SU-DHL-6 (cell line): Measurements from ENCODE around the gene PCDH7.

Experiments used
- H2AFZ ChIP-seq: fragments of 200-600 bp; sonication (generic); 2 replicates; pipeline ENCODE4 v1.6.1; 2014; ENCODE audit warnings: low read depth, mild to moderate bottlenecking, moderate library complexity, mixed read lengths, antibody characterized with exemption, low read length; ENCODE audit not compliant: severe bottlenecking
- H3F3A ChIP-seq: fragments of 200-600 bp; shearing (Covaris generic); 2 replicates; pipeline ENCODE4 v1.6.0; 2016; ENCODE audit warnings: antibody characterized with exemption, mild to moderate bottlenecking; ENCODE audit not compliant: insufficient read depth
- H3K27ac ChIP-seq: fragments of 200-600 bp; sonication (generic); 2 replicates; pipeline ENCODE4 v1.5.1; 2016; ENCODE audit warnings: low read depth, mild to moderate bottlenecking, low read length, moderate library complexity, mixed read lengths
- H3K27me3 ChIP-seq: fragments of 200-600 bp; sonication (generic), shearing (Covaris generic); 2 replicates; pipeline ENCODE4 v1.6.0; 2014; ENCODE audit warnings: mild to moderate bottlenecking, low read length
- H3K36me3 ChIP-seq: fragments of 200-600 bp; sonication (generic); 2 replicates; pipeline ENCODE4 v1.6.1; 2014; ENCODE audit warnings: mild to moderate bottlenecking, low read length, mixed read lengths
- H3K4me2 ChIP-seq: fragments of 300-600, 200-600 bp; shearing (Covaris generic), sonication (generic); 2 replicates; pipeline ENCODE4 v1.6.0; 2014; ENCODE audit warnings: low read length, low read depth, mild to moderate bottlenecking; ENCODE audit not compliant: poor library complexity, severe bottlenecking
- H3K4me3 ChIP-seq: fragments of 200-600 bp; sonication (generic); 2 replicates; pipeline ENCODE4 v1.5.1; 2014; ENCODE audit warnings: antibody characterized with exemption, low read length, mild to moderate bottlenecking, mixed read lengths; ENCODE audit not compliant: insufficient read depth, poor library complexity, severe bottlenecking
- H3K79me2 ChIP-seq: fragments of 200-600 bp; sonication (generic); 2 replicates; pipeline ENCODE4 v1.6.1; 2014; ENCODE audit warnings: mild to moderate bottlenecking, low read length, moderate library complexity; ENCODE audit not compliant: insufficient read depth
- H3K9ac ChIP-seq: fragments of 200-600 bp; sonication (generic); 2 replicates; pipeline ENCODE4 v1.7.0; 2014; ENCODE audit warnings: mild to moderate bottlenecking, low read length
- H3K9me2 ChIP-seq: fragments of 200-600 bp; sonication (generic); replicated peaks from 2 replicates; pipeline ENCODE4 v1.6.1; 2014; ENCODE audit warnings: low read length; ENCODE audit not compliant: insufficient read depth
- H3K9me3 ChIP-seq: fragments of 200-600 bp; sonication (generic); 2 replicates; pipeline ENCODE4 v1.6.1; 2014; ENCODE audit warnings: low read length, mixed read lengths; ENCODE audit not compliant: insufficient read depth
- H4K20me1 ChIP-seq: fragments of 200-600 bp; sonication (generic); 2 replicates; pipeline ENCODE4 v1.6.1; 2014; ENCODE audit warnings: low read depth, mild to moderate bottlenecking, antibody characterized with exemption, low read length, moderate library complexity, mixed read lengths
- EZH2phosphoT487 ChIP-seq: fragments of 200-600 bp; sonication (generic), shearing (Covaris generic); conservative IDR thresholded peaks from 2 replicates; pipeline ENCODE4 v1.6.1; 2018; ENCODE audit warnings: mild to moderate bottlenecking, antibody characterized with exemption, low read length, moderate library complexity, mixed read lengths
- TF ChIP-seq, protein P1 (sequence below): fragments of 200-600 bp; sonication (generic); IDR thresholded peaks from one replicate; pipeline ENCODE4 v1.5.1; 2017; ENCODE audit warnings: antibody characterized with exemption, mild to moderate bottlenecking, low read length, moderate library complexity; ENCODE audit not compliant: insufficient read depth, poor library complexity, severe bottlenecking

Gene PCDH7

DNA sequence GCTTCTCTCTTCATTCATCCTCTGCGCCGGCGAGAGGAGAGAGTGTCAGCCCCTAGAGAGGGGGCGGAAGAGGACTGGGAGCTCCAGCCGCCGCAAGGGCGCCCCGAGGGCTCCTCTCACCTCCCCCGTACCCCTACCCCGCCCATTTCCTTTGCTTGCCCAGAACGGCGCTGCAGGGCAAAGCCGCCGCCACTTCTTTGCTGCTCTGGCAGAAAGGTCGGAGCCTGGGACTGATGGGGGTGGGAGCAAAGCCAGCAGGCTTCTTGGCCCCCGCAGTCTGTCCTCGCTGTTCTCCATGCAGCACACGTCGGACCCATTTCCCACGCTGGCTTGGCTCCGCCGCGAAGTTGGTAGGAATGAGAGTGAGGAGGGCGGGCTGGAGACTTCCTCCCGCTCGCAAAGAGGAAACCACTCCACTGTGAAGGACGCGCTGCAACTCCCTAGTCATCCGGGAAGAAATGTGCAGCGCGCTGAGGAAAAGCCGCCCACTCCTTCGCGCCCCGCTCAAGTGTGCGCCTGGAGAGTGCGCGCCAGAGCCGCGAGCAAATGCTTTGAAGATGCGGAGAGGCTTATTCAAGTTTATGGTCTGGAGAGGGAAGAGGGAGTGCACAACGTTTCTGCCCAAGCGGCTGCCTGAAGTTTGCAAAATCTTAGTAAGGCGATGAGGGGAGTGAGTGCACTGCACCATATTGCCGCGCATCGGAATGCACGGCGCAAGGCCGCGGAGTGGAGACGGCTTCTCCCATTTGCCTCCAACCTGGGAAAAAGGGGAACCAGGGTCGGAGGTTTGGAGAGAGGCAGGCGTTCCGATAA lies 2.8 kb upstream of the PCDH7 start:
- no peaks in the 10 kb centered on the region for H3F3A ChIP-seq
- no peak overlapping the region for H3K4me2 ChIP-seq
- H3K27ac ChIP-seq: no peak overlapping the region
- H3K9me3 ChIP-seq: no peaks in the 10 kb centered on the region
- no peaks in the 10 kb centered on the region for H3K79me2 ChIP-seq
- H2AFZ ChIP-seq: no peak overlapping the region
- TF ChIP-seq EZH2phosphoT487: no peak
- TF ChIP-seq, protein P1, sequence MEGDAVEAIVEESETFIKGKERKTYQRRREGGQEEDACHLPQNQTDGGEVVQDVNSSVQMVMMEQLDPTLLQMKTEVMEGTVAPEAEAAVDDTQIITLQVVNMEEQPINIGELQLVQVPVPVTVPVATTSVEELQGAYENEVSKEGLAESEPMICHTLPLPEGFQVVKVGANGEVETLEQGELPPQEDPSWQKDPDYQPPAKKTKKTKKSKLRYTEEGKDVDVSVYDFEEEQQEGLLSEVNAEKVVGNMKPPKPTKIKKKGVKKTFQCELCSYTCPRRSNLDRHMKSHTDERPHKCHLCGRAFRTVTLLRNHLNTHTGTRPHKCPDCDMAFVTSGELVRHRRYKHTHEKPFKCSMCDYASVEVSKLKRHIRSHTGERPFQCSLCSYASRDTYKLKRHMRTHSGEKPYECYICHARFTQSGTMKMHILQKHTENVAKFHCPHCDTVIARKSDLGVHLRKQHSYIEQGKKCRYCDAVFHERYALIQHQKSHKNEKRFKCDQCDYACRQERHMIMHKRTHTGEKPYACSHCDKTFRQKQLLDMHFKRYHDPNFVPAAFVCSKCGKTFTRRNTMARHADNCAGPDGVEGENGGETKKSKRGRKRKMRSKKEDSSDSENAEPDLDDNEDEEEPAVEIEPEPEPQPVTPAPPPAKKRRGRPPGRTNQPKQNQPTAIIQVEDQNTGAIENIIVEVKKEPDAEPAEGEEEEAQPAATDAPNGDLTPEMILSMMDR: no peak
- H3K9ac ChIP-seq: no peak overlapping the region
- no peaks in the 10 kb centered on the region for H4K20me1 ChIP-seq
- no peaks in the 10 kb centered on the region for H3K27me3 ChIP-seq
- no peaks in the 10 kb centered on the region for H3K36me3 ChIP-seq
- H3K4me3 ChIP-seq: no peak overlapping the region
- no peaks in the 10 kb centered on the region for H3K9me2 ChIP-seq

DNA sequence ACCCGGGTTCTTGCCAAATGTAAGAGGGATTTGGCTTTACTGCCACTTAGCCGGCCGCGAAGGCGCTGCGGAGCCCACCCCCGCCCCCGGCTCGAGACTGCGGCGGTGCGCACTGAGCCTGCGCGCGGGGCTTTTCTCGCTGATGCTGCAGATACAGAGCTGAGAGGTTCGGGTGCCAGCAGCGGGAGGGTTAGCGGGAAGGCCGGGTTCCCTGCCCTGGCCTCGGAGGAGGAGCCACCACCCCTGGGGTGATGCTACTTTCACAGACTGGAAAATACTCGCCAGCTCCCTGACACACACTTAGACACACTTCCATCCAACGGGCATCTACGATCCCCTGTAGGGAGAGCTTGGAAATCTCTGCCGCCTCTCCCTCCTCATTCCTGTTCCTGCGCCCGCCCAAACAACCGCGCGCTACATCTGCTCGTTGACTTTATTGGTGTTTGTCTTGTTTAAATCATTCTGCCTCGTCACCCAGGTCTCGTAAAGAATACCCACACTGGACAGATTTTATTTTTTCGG lies 2.1 kb upstream of the PCDH7 start:
- Histone ChIP-seq H3K27ac (no peak overlapping the region), H3K9me3 (no peaks in the 10 kb centered on the region), H3K79me2 (no peaks in the 10 kb centered on the region), H3K4me2 (no peak overlapping the region), H4K20me1 (no peaks in the 10 kb centered on the region), H3K9me2 (no peaks in the 10 kb centered on the region), H3K9ac (no peak overlapping the region), H3K4me3 (no peak overlapping the region), H2AFZ (no peak overlapping the region), H3F3A (no peaks in the 10 kb centered on the region), H3K27me3 (no peaks in the 10 kb centered on the region), H3K36me3 (no peaks in the 10 kb centered on the region)
- TF ChIP-seq EZH2phosphoT487: no peak
- TF ChIP-seq, protein P1: no peak

DNA sequence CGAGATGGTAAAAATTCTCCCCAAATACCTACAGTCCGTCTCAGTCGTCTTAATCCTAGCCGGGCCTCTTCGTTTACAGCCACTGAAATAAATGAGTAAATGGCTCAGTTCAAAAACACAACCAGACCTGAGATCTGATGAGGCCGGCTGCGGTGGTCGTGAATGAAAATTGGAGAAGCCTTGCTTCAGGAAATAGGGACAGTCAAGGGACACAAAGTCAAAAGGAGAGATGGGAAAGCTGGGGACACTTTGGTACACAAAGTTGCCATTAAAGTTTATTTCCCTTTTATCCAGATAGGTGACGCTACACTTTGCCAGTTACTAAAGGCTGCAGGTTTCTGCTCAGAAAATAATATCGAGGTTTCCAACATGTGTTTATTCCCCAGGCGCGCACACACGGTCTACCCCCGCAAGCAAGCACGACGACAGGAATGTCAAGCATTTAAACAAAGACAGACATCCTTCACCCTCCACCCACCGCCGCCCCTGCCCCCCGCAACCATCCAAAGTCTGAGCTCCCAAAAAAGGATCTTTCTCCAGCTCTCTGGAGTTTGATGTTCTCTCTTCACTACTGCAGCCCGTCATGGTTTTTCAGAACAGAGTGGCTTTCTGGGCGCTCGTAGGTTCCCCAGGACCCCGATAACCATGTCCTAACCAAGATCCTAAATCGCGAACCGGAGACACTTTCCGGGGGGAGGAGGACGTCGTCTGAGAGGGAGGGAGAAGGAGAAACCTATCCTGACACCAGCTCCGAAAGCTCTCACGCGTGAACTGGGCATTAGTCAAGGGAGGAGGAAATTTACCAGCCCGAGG lies 1.3 kb upstream of the PCDH7 start:
- H3K9me3 ChIP-seq: no peaks in the 10 kb centered on the region
- no peak overlapping the region for H3K4me2 ChIP-seq
- H3K4me3 ChIP-seq: no peak overlapping the region
- no peak overlapping the region for H3K9ac ChIP-seq
- H4K20me1 ChIP-seq: no peaks in the 10 kb centered on the region
- no peak overlapping the region for H2AFZ ChIP-seq
- no peaks in the 10 kb centered on the region for H3F3A ChIP-seq
- H3K79me2 ChIP-seq: no peaks in the 10 kb centered on the region
- TF ChIP-seq EZH2phosphoT487: no peak
- H3K9me2 ChIP-seq: no peaks in the 10 kb centered on the region
- no peak overlapping the region for H3K27ac ChIP-seq
- no peaks in the 10 kb centered on the region for H3K36me3 ChIP-seq
- H3K27me3 ChIP-seq: no peaks in the 10 kb centered on the region
